ENCODE data around the gene EGFL8.

- TF ChIP-seq POLR2AphosphoS5 (IDR thresholded peaks at IDR 0.05), result no peak
- TF ChIP-seq CTCF (IDR thresholded peaks at IDR 0.05), result no peak
These were observed 44.6 kb downstream of the EGFL8 start for GRCh38 chr6:32208996-32209395.
